NCI-H1436 treated with DMSO at 0.1 percent for 48 hours (cell line): ENCODE data around the gene RFC3.
A peak's percentile ranks its signal among the peaks of the same experiment; 100 is the strongest.
"Not testable (repeated sequence)": the region's sequence is repeated elsewhere in the genome, so short reads cannot be mapped to it uniquely, and the experiment has no call there.

Source experiments
- DNase-seq: peaks from one replicate; lab custom pipeline; 2025; lab: John Stamatoyannopoulos, UW

RFC3 gene

GRCh38 chr13:33817901-33818706, at the start of gene RFC3:
Gene RFC3, plus strand, starts transcription at chr13:33818149. Its CDS starts 30 bp downstream, at chr13:33818179.
- DNase-seq: peak; percentile 28

GRCh38 chr13:33771296-33771695, 46.7 kb upstream of the RFC3 start:
- no peak for DNase-seq

GRCh38 chr13:33773790-33774462, 44.0 kb upstream of the RFC3 start:
- no peak for DNase-seq

- no peak for DNase-seq
Measured at GRCh38 chr13:33775339-33776108, 42.4 kb upstream of the RFC3 start.

GRCh38 chr13:33776239-33776881, 41.6 kb upstream of the RFC3 start:
- DNase-seq: no peak

- DNase-seq: no peak
Measured at GRCh38 chr13:33782631-33783030, 35.3 kb upstream of the RFC3 start.

- not testable (repeated sequence) for DNase-seq
Measured at GRCh38 chr13:33783212-33783611, 34.7 kb upstream of the RFC3 start.

GRCh38 chr13:33784738-33785137, 33.2 kb upstream of the RFC3 start:
- no peak for DNase-seq

- DNase-seq: no peak
Measured at GRCh38 chr13:33785384-33785783, 32.6 kb upstream of the RFC3 start.

- DNase-seq: no peak
Measured at GRCh38 chr13:33787051-33787591, 30.8 kb upstream of the RFC3 start.

GRCh38 chr13:33789066-33789606, 28.8 kb upstream of the RFC3 start:
- DNase-seq: no peak

- DNase-seq: no peak
Measured at GRCh38 chr13:33789739-33790138, 28.2 kb upstream of the RFC3 start.

GRCh38 chr13:33793726-33794125, 24.2 kb upstream of the RFC3 start:
- no peak for DNase-seq

- no peak for DNase-seq
Measured at GRCh38 chr13:33794576-33794975, 23.4 kb upstream of the RFC3 start.

- no peak for DNase-seq
Measured at GRCh38 chr13:33796095-33796494, 21.9 kb upstream of the RFC3 start.

- no peak for DNase-seq
Measured at GRCh38 chr13:33797622-33798021, 20.3 kb upstream of the RFC3 start.

- no peak for DNase-seq
Measured at GRCh38 chr13:33798023-33798422, 19.9 kb upstream of the RFC3 start.

- no peak for DNase-seq
Measured at GRCh38 chr13:33799950-33800592, 17.9 kb upstream of the RFC3 start.

GRCh38 chr13:33800646-33801186, 17.2 kb upstream of the RFC3 start:
- DNase-seq: no peak

- DNase-seq: no peak
Measured at GRCh38 chr13:33806470-33807248, 11.3 kb upstream of the RFC3 start.
